Left ventricle myocardium superior (tissue), 1 donor: ENCODE results near the gene SLAMF1. TPM values are rescaled to one million over a fixed set of nuclear protein-coding genes. Genes with fewer than 3 reads are reported as not detected.
"Not testable (repeated sequence)": the region's sequence is repeated elsewhere in the genome, so short reads cannot be mapped to it uniquely, and the experiment has no call there.

Experiments used
- ATAC-seq: fragments of 200-7000 bp; cut with Tn5 transposase; one replicate; pipeline ENCODE4 v1.9.1; 2020; ENCODE audit warnings: mild to moderate bottlenecking, moderate library complexity
- DNase-seq: peaks from one replicate; pipeline ENCODE4 v3.0.0-alpha.2; 2020
- intact Hi-C: fragments of 100-400 bp; cut with micrococcal nuclease; formaldehyde crosslinking; loops from one replicate; pipeline ENCODE4 v1.11.0; 2022
- total RNA-seq: library from RNA; stranded (reverse); fragmentation: NEBNext Ultra II Directional; extraction: Animal tissue kit (Norgen Biotek cat#: 25700); gene quantifications from one replicate; pipeline ENCODE4 v1.2.1, GENCODE V29; 2021
- donor health status: DM: no; HTN: yes; CAD: no; lungs with severe emphysema.

Gene SLAMF1
- total RNA-seq, 1 donor from 2014 or later = 0.15 TPM

DNA sequence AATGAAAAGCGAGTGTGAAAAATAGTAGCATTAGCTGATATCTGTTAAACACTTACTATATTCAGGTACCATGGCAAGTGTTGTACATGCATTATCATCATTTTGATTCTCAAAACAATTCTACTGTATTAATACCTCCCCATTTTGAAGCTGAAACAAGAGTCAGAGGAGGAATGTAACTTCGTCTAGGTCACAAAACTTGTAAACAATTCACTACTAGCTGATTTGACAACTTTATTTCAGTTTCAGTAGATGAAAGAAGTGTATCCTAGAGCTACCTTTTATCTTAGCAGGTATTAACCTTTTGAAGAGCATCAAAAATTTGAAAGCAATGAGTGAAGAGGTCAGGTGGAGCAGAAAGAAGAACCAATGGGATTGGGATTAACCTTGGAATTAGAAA, 69.2 kb downstream of the SLAMF1 start:
- no peak for DNase-seq
- ATAC-seq = no peak
- intact Hi-C loops = no loop called here

DNA sequence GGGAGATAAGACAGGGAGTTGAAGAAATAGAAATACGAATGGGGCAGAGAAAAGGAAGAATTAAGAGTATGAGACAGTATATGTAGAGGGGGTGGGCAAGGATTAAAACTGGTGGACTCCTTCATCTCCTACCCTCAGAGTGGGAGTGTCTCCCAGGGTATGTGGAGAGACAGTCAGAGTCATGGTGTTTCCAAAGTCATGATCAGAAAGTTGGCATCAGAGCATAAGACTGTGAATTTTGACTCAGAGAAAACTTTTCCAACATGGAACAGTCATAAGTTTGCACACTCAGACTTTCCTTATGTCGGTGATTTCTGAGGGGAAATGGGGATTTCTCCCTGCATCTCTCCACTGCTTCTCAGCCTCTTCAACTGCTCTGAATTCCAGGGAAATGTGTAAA, 70.0 kb downstream of the SLAMF1 start:
- DNase-seq (no peak), ATAC-seq (no peak)
- intact Hi-C loops = no loop called here

DNA sequence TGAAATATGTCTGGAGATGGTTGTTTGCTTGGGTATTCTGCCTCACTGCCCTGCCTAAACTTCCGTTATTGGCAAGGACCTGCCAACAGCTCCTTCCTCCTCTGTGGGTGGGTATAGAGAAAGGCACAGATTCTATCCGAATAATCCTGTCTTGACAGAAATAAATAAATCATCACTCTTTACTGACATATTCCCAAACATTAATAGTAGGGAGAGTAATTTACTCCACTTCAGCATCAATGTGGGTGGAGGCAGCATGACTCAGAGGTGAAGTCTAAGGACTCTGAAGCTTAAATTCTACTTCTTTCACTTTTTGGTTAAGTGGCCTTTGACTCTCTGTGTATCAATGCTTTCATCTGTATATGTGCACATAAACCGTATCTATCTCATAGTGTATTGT, 70.5 kb downstream of the SLAMF1 start:
- intact Hi-C loops = no loop called here
- DNase-seq (no peak), ATAC-seq (peak; percentile 37)

DNA sequence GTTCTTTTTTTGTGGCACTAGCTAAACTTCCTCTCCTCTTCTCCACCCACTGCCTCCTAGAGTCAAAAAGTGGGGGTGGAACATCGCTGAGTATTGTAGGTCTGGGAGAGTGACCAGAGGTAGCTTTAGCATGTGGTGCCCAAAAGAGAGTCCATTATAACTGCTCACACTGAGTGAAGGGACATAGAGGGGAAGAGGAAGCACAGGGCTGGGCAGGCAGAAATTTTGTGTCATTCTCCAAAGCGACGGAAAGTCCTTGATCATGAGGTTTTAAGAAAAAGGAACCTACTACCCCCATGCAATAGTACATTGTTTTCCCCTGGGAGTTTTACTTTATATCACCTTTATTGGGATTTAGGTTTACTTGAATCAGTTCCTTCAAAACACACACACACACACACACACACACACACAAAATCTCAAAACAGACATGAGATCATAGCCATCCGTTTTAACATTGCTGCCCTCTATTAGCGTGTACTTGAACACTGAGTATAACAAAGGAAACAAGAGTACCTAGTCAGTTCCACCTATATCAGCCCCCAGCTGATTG, 71.7 kb downstream of the SLAMF1 start:
- DNase-seq (no peak), ATAC-seq (peak; percentile 80)
- intact Hi-C loops = no loop called here

DNA sequence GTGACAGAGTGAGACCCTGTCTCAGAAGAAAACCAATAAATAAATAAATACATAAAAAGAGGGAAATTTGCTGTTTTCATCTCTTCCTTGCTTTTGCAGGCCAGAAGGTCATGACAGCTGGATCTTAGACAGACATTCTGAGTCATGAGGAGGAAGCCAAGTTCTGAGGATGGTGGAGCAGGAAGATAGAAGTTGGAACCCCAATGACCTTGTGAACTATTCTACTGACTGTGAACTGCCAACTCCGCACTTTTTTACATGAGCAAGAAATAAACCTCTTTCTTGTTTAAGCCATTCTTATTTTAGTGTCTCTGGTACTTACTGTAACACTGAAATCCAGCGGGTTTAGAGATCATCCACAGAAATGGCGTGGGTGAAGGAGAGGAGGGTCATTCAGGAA, 76.0 kb downstream of the SLAMF1 start:
- intact Hi-C loops = no loop called here
- ATAC-seq = peak; percentile 30
- DNase-seq = no peak

DNA sequence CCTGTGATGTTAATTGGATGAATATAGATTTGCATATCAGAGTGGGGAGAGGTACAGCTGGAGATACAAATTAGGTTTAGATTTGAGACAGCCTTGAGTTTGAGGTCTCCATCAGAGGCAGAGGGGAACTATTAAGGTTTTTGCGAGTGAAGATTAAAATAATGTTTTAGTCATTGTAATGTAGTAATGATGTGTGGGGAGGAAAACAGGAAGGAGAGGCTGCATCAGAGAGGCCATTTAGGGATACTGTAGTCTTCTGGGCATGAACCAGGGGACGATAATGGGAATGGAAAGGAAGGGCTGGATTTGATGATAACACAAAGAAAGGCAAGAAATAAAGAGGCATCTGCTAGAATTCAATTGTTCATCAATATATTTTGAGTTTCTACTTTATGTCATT, 77.0 kb downstream of the SLAMF1 start:
- intact Hi-C loops = no loop called here
- DNase-seq (no peak), ATAC-seq (no peak)

DNA sequence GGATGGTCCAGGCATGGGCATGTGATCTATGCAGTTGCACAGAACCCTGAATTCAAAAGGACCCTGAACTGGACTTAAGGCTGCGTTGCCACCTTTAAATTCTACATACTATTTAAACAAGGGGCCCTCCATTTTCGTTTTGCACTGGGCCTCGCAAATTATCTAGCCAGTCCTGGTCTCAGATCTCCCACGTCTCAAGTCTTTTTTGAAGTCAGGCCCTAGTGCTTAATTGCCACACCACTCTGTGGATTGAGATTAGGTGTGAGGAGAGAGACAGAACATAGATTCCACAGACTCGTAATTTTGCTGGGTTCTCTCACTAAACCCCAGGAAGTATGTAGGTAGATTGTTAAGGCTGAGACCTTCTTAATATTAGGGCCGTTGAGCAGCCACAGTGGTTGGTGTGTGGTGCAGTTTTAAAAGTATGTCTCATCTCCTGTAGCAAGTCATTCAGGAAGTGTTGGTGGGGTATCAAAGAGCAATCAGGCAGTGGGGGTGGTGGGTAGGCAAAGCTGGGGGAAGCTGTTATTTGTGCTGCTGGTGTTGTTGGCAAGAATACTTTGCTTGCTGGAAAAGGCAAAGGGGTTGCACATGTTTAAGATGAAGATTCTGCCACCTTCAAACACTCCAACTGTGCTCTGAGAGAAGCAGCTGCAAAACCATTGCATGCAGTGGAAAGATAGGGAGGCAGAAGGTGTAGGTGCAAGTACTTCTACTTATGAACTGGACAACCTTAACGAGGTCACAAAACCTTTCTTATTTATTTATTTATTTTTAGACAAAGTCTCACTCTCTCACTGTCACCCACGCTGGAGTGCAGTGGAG, 78.8 kb downstream of the SLAMF1 start:
- intact Hi-C loops = no loop called here
- ATAC-seq (no peak), DNase-seq (no peak)

DNA sequence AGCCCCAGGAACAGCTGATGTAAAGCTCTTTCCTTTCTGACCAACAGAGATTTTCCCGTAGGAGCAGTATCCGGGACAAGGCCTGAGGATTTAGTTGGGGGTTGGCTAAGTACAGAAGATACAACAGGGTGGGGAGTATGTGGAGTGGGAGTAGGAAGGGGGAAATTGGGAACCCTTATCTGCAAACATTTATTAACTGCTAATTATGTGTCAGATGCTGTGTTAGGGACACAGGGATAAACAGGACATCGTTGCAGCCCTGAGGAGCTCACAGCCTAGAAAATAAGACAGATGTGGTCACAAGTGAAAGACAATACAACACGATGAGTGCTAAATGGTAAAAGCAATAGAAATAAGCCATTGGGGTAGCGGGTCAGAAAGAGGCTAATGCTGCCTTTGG, 79.5 kb downstream of the SLAMF1 start:
- intact Hi-C loops = no loop called here
- DNase-seq (no peak), ATAC-seq (no peak)

DNA sequence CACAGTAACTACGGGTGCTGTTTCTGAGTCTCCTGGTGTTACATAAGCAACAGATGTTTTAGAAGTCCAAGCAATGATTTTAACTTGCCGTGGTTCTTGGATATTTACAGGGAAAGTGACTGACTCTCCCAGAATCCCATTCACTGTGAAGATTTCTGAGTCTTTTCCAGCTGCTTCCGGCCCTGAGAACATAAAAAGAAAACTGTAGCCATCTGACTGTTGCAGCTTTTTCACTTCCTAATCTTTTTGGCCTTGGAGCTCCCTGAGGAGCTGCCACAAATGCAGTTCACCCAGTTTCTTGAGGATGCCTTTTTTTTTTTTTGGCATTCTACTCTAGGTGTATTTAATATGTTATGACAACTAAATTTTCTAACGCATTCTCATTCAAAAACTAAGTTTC, 81.3 kb downstream of the SLAMF1 start:
- intact Hi-C loops = no loop called here
- ATAC-seq = peak; percentile 27

DNA sequence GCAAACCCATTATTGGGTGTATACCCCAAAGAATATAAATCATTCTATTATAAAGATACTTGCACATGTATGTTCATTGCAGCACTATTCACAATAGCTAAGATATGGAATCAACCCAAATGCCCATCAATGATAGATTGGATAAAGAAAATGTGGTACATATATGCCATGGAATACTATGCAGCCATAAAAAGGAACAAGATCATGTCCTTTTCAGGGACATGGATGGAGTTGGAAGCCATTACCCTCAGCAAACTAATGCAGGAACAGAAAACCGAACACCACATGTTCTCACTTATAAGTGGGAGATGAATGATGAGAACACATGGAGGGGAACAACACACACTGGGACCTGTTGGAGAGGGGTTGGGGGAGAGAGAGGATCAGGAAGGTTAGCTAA, 83.6 kb downstream of the SLAMF1 start:
- ATAC-seq, DNase-seq, intact Hi-C loops: not testable (repeated sequence)

More for the DNA sequence above, 81.3 kb downstream of the SLAMF1 start:
- DNase-seq = no peak

DNA sequence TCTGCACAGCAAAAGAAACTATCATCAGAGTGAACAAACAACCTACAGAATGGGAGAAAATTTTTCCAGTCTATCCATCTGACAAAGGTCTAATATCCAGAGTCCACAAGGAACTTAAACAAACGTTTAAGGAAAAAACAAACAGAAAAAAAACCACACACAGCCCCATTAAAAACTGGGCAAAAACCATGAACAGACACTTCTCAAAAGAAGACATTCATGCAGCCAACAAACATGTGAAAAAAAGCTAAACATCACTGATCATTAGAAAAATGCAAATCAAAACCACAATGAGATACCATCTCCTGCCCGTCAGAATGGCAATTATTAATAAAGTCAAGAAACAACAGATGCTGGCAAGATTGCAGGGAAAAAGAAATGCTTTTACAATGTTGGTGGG, 84.1 kb downstream of the SLAMF1 start:
- intact Hi-C loops, DNase-seq, ATAC-seq: not testable (repeated sequence)

DNA sequence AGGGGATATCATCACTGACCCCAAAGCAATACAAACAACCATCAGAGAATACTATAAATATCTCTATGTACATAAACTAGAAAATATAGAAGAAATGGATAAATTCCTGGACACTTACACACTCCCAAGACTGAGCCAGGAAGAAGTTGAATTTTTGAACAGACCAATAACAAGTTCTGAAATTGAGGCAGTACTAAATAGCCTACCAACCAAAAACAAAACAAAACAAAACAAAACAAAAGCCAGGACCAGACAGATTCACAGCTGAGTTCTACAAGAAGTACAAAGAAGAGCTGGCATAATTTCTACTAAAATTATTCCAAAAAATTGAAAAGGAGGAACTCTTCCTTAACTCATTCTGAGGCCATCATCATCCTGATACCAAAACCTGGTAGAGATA, 86.0 kb downstream of the SLAMF1 start:
- intact Hi-C loops = no loop called here
- ATAC-seq = no peak
- DNase-seq = no peak

DNA sequence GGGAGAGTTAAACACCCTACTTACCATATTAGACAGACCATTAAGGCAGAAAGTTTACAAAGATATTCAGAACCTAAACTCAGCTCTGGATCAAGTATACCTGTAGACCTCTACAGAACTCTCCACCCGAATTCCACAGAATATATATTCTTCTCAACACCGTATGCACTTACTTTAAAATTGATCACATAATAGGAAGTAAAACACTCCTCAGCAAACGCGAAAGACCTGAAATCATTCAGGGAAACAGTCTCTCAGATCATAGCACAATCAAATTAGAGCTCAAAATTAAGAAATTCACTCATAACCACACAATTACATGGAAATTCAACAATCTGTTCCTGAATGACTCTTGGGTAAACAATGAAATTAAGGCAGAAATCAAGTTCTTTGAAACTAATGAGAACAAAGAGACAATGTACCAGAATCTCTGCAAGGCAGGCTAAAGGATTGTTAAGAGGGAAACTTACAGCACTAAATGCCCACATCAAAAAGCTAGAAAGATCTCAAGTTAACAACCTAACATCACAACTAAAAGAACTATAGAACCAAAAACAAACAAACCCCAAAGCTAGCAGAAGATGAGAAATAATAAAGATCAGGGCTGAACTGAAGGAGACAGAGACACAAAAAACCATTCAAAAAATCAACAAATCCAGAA, 86.7 kb downstream of the SLAMF1 start:
- intact Hi-C loops = no loop called here
- DNase-seq (no peak), ATAC-seq (no peak)

DNA sequence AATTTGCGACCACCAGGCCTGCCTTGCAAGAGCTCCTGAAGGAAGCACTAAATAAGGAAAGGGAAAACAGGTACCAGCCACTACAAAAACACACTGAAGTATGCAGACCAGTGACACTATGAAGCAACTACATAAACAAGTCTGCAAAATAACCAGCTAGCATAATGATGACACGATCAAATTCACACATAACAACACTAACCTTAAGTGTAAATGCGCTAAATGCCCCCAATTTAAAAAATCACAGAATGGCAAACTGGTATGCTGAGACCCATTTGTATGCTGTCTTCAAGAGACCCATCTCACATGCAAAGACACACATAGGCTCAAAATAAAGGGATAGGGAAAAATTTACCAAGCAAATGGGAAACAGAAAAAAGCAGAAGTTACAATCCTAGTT, 87.4 kb downstream of the SLAMF1 start:
- intact Hi-C loops, DNase-seq, ATAC-seq: not testable (repeated sequence)

DNA sequence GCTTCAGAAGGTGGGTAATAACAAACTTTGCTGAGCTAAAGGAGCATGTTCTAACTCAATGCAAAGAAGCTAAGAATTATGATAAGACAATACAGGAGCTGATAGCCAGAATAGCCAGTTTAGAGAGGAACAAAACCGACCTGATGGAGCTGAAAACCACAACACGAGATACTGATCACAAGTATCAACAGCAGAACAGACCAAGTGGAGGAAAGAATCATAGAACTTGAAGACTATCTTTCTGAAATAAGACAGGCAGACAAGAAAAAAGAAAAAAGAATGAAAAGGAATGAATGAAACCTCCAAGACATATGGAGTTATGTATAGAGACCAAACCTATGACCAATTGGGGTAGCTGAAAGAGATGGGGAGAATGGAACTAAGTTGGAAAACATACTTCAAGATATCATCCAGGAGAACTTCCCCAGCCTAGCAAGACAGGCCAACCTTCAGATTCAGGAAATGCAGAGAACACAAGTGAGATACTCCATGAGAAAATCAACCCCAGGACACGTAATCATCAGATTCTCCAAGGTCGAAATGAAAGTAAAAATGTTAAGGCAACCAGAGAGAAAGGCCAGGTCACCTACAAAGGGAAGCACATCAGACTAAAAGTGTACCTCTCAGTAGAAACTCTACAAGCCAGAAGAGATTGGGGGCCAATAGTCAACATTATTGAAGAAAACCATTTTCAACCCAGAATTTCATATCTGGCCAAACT, 88.0 kb downstream of the SLAMF1 start:
- no peak for DNase-seq
- ATAC-seq = no peak
- intact Hi-C loops = no loop called here

Other genes starting within 250 kb of the SLAMF1 start
- gene VANGL2, start 246.5 kb downstream of the SLAMF1 start, total RNA-seq = 2.6 TPM
- gene SLAMF6, start 123.8 kb downstream of the SLAMF1 start, total RNA-seq = 0.59 TPM
- gene CD84, start 67.5 kb downstream of the SLAMF1 start, total RNA-seq = 2.8 TPM
- gene CD48, start 64.8 kb upstream of the SLAMF1 start, total RNA-seq = 2.4 TPM
- 0.50 TPM for gene SLAMF7, start 92.2 kb upstream of the SLAMF1 start, total RNA-seq
- gene LY9, start 149.1 kb upstream of the SLAMF1 start, total RNA-seq = not detected
- gene CD244, start 215.8 kb upstream of the SLAMF1 start, total RNA-seq = 0.27 TPM
- gene ITLN1, start 238.1 kb upstream of the SLAMF1 start, total RNA-seq = 65.8 TPM